A549 (cell line): ENCODE data around the gene DPYSL4. TPM values are rescaled to one million over a fixed set of nuclear protein-coding genes. Genes with fewer than 3 reads are reported as not detected.

Source experiments
- ATAC-seq, 2 experiments: fragments of 200-7000 bp in 1 of 2; fragments of >200 bp in 1 of 2; cut with Nextera tagmentation in 1 of 2; cut with Tn5 transposase in 1 of 2; 3 replicates each; pipeline versions ENCODE4 v1.8.0 to v1.9.1; 2018 to 2020; ENCODE audit warnings: mild to moderate bottlenecking in 1 of 2, moderate library complexity in 1 of 2
- CTCF ChIA-PET: fragments of 300-600 bp; sonication (Branson Sonifier 250); formaldehyde crosslinking; extraction: SDS; loops from one replicate; lab custom pipeline; 2021; ENCODE audit warnings: antibody characterized with exemption, inconsistent platforms; lab: Yijun Ruan, JAX
- POLR2A ChIA-PET: fragments of 350-600 bp; formaldehyde crosslinking; extraction: SDS; loops from one replicate; lab custom pipeline; 2021; ENCODE audit warnings: antibody characterized with exemption, inconsistent platforms; lab: Yijun Ruan, JAX
- DNase-seq, 2 experiments: peaks; one replicate each; pipeline versions ENCODE4 v3.0.0 to v3.0.0-alpha.2; 2011 to 2016; ENCODE audit warnings: low read depth in 1 of 2, low spot score in 1 of 2
- FAIRE-seq: peaks from 2 replicates; lab custom pipeline; 2011; peaks lifted over from hg19 to GRCh38; lab: Jason Lieb, UNC
- H3K27ac ChIP-seq, 2 experiments: fragments of >200 bp; sonication (Bioruptor Twin); formaldehyde crosslinking; 3 replicates each; pipeline ENCODE4 v1.5.1; 2016 to 2017
- H3K4me1 ChIP-seq: fragments of >200 bp; sonication (Bioruptor Twin); formaldehyde crosslinking; 3 replicates; pipeline ENCODE4 v1.6.1; 2016
- H3K4me2 ChIP-seq: fragments of >200 bp; sonication (Bioruptor Twin); formaldehyde crosslinking; 3 replicates; pipeline ENCODE4 v1.6.1; 2016
- H3K4me3 ChIP-seq: fragments of >200 bp; sonication (Bioruptor Twin); formaldehyde crosslinking; 3 replicates; pipeline ENCODE4 v1.5.1; 2016
- H3K9me3 ChIP-seq: fragments of >200 bp; sonication (Bioruptor Twin); formaldehyde crosslinking; 3 replicates; pipeline ENCODE4 v1.6.1; 2016
- EHMT2 ChIP-seq: fragments of 200-600 bp; sonication (generic); IDR thresholded peaks from 2 replicates; pipeline ENCODE4 v1.6.1; 2016; ENCODE audit warnings: antibody characterized with exemption, low read depth, mild to moderate bottlenecking, moderate library complexity
- EP300 ChIP-seq, 2 experiments: fragments of >200 bp; sonication (Bioruptor Twin); formaldehyde crosslinking; IDR thresholded peaks; 2 replicates in 1 of 2; 3 replicates in 1 of 2; pipeline ENCODE4 v1.6.1; 2016 to 2017
- FOSL2 ChIP-seq, 2 experiments: fragments of 450-650 bp in 1 of 2; fragments of >200 bp in 1 of 2; sonication (Bioruptor Twin) in 1 of 2; formaldehyde crosslinking; IDR thresholded peaks; 2 replicates each; pipeline versions ENCODE4 v1.5.0 to v1.6.1; 2016 to 2020; ENCODE audit warnings: mild to moderate bottlenecking in 1 of 2, moderate library complexity in 1 of 2
- FOXS1 ChIP-seq: fragments of 250-450 bp; sonication (Bioruptor Pico); IDR thresholded peaks from 2 replicates; pipeline ENCODE4 v1.5.0; 2020; ENCODE audit warnings: mild to moderate bottlenecking, moderate library complexity
- GATA3 ChIP-seq: IDR thresholded peaks from 2 replicates; pipeline ENCODE4 v1.6.1; 2012; ENCODE audit warnings: borderline replicate concordance
- HDAC2 ChIP-seq: fragments of 200-600 bp; sonication (generic); IDR thresholded peaks from 2 replicates; pipeline ENCODE4 v1.6.1; 2016
- HOXB5 ChIP-seq: fragments of 250-450 bp; sonication (Bioruptor Pico); IDR thresholded peaks from 2 replicates; pipeline ENCODE4 v1.5.0; 2020; ENCODE audit warnings: mild to moderate bottlenecking, moderate library complexity
- JUNB ChIP-seq: fragments of >200 bp; sonication (Bioruptor Twin); formaldehyde crosslinking; IDR thresholded peaks from 2 replicates; pipeline ENCODE4 v1.6.1; 2016
- MYC ChIP-seq: IDR thresholded peaks from 2 replicates; pipeline ENCODE4 v1.6.1; 2012; ENCODE audit warnings: mild to moderate bottlenecking, inconsistent platforms, low read length, improper control_type of control experiment, borderline replicate concordance
- RCOR1 ChIP-seq: fragments of 150-350 bp; IDR thresholded peaks from 2 replicates; pipeline ENCODE4 v1.6.1; 2014; ENCODE audit warnings: antibody characterized with exemption, low read length, low read depth
- SMC3 ChIP-seq: fragments of >200 bp; sonication (Bioruptor Twin); formaldehyde crosslinking; IDR thresholded peaks from 3 replicates; pipeline ENCODE4 v1.6.1; 2018; ENCODE audit warnings: inconsistent platforms
- TFCP2L1 ChIP-seq: fragments of 250-450 bp; sonication (Bioruptor Pico); IDR thresholded peaks from 2 replicates; pipeline ENCODE4 v1.5.0; 2021; ENCODE audit warnings: mild to moderate bottlenecking
- ZC3H11A ChIP-seq: fragments of 450-650 bp; IDR thresholded peaks from 2 replicates; pipeline ENCODE4 v1.6.1; 2014; ENCODE audit warnings: antibody characterized with exemption, mild to moderate bottlenecking
- ZNF302 ChIP-seq: fragments of 250-450 bp; sonication (Bioruptor Pico); IDR thresholded peaks from 2 replicates; pipeline ENCODE4 v1.9.0; 2021; ENCODE audit warnings: inconsistent platforms, mild to moderate bottlenecking, moderate library complexity
- ZSCAN20 ChIP-seq: fragments of 250-450 bp; sonication (Bioruptor Pico); IDR thresholded peaks from 2 replicates; pipeline ENCODE4 v1.8.0; 2022; ENCODE audit warnings: mild to moderate bottlenecking, moderate library complexity
- WGBS: methylation state at CpG from one replicate; pipeline ENCODE4 v1.1.6; 2017; ENCODE audit errors: missing lambda C conversion rate; 5-methylcytosine and 5-hydroxymethylcytosine counted together
- polyA plus RNA-seq, 4 experiments: library from polyadenylated mRNA; depleted of rRNA in 3 of 4; stranded (reverse); fragments of >200 nt; fragmentation: RNase III in 1 of 4; extraction: RNeasy Plus Mini Kit Qiagen cat#74134 plus additional on column Dnase treatment in 1 of 4; gene quantifications; 2 replicates in 3 of 4; 3 replicates in 1 of 4; pipeline ENCODE4 v1.2.3, GENCODE V29; 2011 to 2017
- TF ChIP-seq, protein P1 (sequence below): fragments of 200-600 bp; sonication (generic); IDR thresholded peaks from 2 replicates; pipeline ENCODE4 v1.6.1; 2016; ENCODE audit warnings: antibody characterized with exemption, mild to moderate bottlenecking, moderate library complexity
- TF ChIP-seq, protein P2 (sequence below): fragments of 450-650 bp; IDR thresholded peaks from 2 replicates; pipeline ENCODE4 v1.6.1; 2014; ENCODE audit warnings: antibody characterized with exemption
- TF ChIP-seq, protein P3 (sequence below): IDR thresholded peaks from 2 replicates; pipeline ENCODE4 v1.6.1; 2012
- TF ChIP-seq, protein P4 (sequence below): fragments of >200 bp; sonication (Bioruptor Twin); formaldehyde crosslinking; IDR thresholded peaks from 2 replicates; pipeline ENCODE4 v1.6.1; 2016
- TF ChIP-seq, protein P5 (sequence below): IDR thresholded peaks from 2 replicates; pipeline ENCODE4 v1.6.1; 2012; ENCODE audit warnings: low read depth, borderline replicate concordance
- TF ChIP-seq, protein P6 (sequence below): fragments of >200 bp; sonication (Bioruptor Twin); formaldehyde crosslinking; IDR thresholded peaks from 3 replicates; pipeline ENCODE4 v1.5.1; 2016

DPYSL4 gene
- polyA plus RNA-seq, 2 of the 4 experiments (the other 2 are of a cell fraction) = 2.9 to 14.1 TPM

DNA sequence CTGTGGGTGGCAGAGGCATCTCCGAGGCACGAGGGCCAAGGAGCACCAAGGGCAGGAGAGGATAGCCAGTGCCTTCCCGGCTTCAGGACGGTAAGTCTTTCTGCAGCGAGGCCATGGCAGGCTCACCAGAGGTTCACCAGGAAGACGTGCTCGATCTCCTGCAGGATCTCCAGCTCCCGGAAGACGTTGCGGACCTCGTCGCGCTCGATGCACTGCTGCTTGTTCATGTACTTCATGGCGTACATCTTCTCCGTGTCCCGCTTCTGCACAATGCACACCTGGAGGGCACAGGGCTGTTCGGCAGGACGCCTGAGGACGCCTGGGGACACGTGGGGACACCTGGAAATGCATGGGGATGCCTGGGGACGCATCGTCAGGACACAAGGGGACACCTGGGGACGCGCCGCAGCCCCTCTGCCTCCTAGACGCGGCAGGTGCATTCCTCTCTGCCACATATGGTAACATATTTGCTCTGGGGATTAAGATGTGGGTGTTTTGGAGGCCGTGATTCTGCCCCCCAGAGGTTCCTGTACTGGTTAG, 41.2 kb downstream of the DPYSL4 start:
- H3K4me1 ChIP-seq = peaks cover 4% of the 10 kb centered on the region; the same call in 2 of the 3 replicates
- H3K9me3 ChIP-seq = no peaks in the 10 kb centered on the region
- DNase-seq (no peak), ATAC-seq (no peak), FAIRE-seq (no peak)
- H3K4me3 ChIP-seq = no peak overlapping the region
- POLR2A ChIA-PET = no interaction called here
- CTCF ChIA-PET = interaction anchor here (2.2 to 4.7 kb wide), 2 partner anchors 123 to 126 kb away, joined by 10 to 34 read pairs; no protein-coding TSS in a partner anchor
- no peak overlapping the region for H3K27ac ChIP-seq
- H3K4me2 ChIP-seq = no peak overlapping the region
- TF ChIP-seq, protein P1, sequence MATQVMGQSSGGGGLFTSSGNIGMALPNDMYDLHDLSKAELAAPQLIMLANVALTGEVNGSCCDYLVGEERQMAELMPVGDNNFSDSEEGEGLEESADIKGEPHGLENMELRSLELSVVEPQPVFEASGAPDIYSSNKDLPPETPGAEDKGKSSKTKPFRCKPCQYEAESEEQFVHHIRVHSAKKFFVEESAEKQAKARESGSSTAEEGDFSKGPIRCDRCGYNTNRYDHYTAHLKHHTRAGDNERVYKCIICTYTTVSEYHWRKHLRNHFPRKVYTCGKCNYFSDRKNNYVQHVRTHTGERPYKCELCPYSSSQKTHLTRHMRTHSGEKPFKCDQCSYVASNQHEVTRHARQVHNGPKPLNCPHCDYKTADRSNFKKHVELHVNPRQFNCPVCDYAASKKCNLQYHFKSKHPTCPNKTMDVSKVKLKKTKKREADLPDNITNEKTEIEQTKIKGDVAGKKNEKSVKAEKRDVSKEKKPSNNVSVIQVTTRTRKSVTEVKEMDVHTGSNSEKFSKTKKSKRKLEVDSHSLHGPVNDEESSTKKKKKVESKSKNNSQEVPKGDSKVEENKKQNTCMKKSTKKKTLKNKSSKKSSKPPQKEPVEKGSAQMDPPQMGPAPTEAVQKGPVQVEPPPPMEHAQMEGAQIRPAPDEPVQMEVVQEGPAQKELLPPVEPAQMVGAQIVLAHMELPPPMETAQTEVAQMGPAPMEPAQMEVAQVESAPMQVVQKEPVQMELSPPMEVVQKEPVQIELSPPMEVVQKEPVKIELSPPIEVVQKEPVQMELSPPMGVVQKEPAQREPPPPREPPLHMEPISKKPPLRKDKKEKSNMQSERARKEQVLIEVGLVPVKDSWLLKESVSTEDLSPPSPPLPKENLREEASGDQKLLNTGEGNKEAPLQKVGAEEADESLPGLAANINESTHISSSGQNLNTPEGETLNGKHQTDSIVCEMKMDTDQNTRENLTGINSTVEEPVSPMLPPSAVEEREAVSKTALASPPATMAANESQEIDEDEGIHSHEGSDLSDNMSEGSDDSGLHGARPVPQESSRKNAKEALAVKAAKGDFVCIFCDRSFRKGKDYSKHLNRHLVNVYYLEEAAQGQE = no peak
- TF ChIP-seq FOSL2 (IDR thresholded peaks at IDR 0.05) (no peak), FOSL2 (CRISPR knock-in tag; IDR thresholded peaks at IDR 0.05) (no peak), ZSCAN20 (no peak), SMC3 (no peak), EHMT2 (no peak)
- WGBS = 94% methylated on average over 29 of the region's 29 CpGs

DNA sequence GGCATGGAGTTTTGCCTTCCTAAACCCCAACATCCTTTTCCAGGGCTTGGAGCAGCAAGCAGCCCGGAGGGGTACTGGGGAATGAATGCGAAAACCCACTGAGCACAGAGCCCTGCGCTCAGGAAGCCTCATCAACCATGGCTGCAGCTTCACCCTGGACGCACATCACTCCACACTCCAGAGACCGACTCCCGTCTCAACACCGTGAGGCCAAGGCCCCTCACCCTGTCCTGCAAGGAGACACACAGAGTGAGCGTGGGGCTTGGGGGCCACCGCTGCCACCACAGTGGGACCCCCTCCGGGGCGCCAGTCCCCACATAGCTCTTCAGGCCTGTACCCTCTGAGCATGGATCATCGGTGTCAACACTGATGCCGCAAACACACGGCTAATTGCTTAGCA, 41.9 kb downstream of the DPYSL4 start:
- WGBS = 95% methylated on average over 9 of the region's 14 CpGs
- no peaks in the 10 kb centered on the region for H3K4me1 ChIP-seq
- no peaks in the 10 kb centered on the region for H3K9me3 ChIP-seq
- ATAC-seq = no peak
- DNase-seq = no peak
- no peak overlapping the region for H3K27ac ChIP-seq
- POLR2A ChIA-PET = no interaction called here
- TF ChIP-seq MYC = no peak
- TF ChIP-seq, protein P2, sequence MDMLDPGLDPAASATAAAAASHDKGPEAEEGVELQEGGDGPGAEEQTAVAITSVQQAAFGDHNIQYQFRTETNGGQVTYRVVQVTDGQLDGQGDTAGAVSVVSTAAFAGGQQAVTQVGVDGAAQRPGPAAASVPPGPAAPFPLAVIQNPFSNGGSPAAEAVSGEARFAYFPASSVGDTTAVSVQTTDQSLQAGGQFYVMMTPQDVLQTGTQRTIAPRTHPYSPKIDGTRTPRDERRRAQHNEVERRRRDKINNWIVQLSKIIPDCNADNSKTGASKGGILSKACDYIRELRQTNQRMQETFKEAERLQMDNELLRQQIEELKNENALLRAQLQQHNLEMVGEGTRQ = no peak
- TF ChIP-seq RCOR1 = no peak
- TF ChIP-seq TFCP2L1 (CRISPR knock-in tag) = no peak
- TF ChIP-seq HDAC2 = no peak
- TF ChIP-seq FOXS1 = no peak
- TF ChIP-seq, protein P3, sequence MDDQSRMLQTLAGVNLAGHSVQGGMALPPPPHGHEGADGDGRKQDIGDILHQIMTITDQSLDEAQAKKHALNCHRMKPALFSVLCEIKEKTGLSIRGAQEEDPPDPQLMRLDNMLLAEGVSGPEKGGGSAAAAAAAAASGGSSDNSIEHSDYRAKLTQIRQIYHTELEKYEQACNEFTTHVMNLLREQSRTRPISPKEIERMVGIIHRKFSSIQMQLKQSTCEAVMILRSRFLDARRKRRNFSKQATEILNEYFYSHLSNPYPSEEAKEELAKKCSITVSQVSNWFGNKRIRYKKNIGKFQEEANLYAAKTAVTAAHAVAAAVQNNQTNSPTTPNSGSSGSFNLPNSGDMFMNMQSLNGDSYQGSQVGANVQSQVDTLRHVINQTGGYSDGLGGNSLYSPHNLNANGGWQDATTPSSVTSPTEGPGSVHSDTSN = no peak
- TF ChIP-seq ZNF302 = no peak
- TF ChIP-seq EP300 (IDR thresholded peaks at IDR 0.05) = no peak
- no peak for TF ChIP-seq GATA3
- TF ChIP-seq, protein P4, sequence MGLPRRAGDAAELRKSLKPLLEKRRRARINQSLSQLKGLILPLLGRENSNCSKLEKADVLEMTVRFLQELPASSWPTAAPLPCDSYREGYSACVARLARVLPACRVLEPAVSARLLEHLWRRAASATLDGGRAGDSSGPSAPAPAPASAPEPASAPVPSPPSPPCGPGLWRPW = no peak
- TF ChIP-seq, protein P5, sequence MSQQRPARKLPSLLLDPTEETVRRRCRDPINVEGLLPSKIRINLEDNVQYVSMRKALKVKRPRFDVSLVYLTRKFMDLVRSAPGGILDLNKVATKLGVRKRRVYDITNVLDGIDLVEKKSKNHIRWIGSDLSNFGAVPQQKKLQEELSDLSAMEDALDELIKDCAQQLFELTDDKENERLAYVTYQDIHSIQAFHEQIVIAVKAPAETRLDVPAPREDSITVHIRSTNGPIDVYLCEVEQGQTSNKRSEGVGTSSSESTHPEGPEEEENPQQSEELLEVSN = no peak
- TF ChIP-seq, protein P6, sequence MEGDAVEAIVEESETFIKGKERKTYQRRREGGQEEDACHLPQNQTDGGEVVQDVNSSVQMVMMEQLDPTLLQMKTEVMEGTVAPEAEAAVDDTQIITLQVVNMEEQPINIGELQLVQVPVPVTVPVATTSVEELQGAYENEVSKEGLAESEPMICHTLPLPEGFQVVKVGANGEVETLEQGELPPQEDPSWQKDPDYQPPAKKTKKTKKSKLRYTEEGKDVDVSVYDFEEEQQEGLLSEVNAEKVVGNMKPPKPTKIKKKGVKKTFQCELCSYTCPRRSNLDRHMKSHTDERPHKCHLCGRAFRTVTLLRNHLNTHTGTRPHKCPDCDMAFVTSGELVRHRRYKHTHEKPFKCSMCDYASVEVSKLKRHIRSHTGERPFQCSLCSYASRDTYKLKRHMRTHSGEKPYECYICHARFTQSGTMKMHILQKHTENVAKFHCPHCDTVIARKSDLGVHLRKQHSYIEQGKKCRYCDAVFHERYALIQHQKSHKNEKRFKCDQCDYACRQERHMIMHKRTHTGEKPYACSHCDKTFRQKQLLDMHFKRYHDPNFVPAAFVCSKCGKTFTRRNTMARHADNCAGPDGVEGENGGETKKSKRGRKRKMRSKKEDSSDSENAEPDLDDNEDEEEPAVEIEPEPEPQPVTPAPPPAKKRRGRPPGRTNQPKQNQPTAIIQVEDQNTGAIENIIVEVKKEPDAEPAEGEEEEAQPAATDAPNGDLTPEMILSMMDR = no peak
- no peak for TF ChIP-seq JUNB
- TF ChIP-seq ZC3H11A = no peak
- TF ChIP-seq HOXB5 = no peak
- TF ChIP-seq, all 56 proteins: peak for 0
- no peak overlapping the region for H3K4me2 ChIP-seq
- CTCF ChIA-PET = interaction anchor here (0.8 kb wide), 1 partner anchor 31 kb away, joined by 3 read pairs; no protein-coding TSS in a partner anchor
- no peak overlapping the region for H3K4me3 ChIP-seq
- no peak for FAIRE-seq
